IMR-90 (cell line): Measurements from ENCODE around the gene SLC30A7.

Experiments
- CEBPB ChIP-seq: IDR thresholded peaks from 2 replicates; pipeline ENCODE4 v1.6.1; 2012; ENCODE audit warnings: low read depth, low read length, improper control_type of control experiment
- CHD1 ChIP-seq: IDR thresholded peaks from 2 replicates; pipeline ENCODE4 v1.6.1; 2012; ENCODE audit warnings: low read depth, low read length, improper control_type of control experiment
- MXI1 ChIP-seq: IDR thresholded peaks from 2 replicates; pipeline ENCODE4 v1.6.1; 2012; ENCODE audit warnings: low read depth, mild to moderate bottlenecking, low read length, moderate library complexity, borderline replicate concordance
- POLR2A ChIP-seq: IDR thresholded peaks from 2 replicates; pipeline ENCODE4 v1.6.1; 2012; ENCODE audit warnings: mild to moderate bottlenecking, low read depth, low read length
- RAD21 ChIP-seq: IDR thresholded peaks from 2 replicates; pipeline ENCODE4 v1.6.1; 2012; ENCODE audit warnings: low read length, improper control_type of control experiment
- RCOR1 ChIP-seq: IDR thresholded peaks from 2 replicates; pipeline ENCODE4 v1.6.1; 2012; ENCODE audit warnings: mild to moderate bottlenecking, low read length, improper control_type of control experiment; ENCODE audit not compliant: insufficient replicate concordance
- TF ChIP-seq, protein P1 (sequence below): conservative IDR thresholded peaks from 2 replicates; pipeline ENCODE4 v1.5.1; 2012; ENCODE audit warnings: mild to moderate bottlenecking, low read depth, low read length, improper control_type of control experiment

DNA sequence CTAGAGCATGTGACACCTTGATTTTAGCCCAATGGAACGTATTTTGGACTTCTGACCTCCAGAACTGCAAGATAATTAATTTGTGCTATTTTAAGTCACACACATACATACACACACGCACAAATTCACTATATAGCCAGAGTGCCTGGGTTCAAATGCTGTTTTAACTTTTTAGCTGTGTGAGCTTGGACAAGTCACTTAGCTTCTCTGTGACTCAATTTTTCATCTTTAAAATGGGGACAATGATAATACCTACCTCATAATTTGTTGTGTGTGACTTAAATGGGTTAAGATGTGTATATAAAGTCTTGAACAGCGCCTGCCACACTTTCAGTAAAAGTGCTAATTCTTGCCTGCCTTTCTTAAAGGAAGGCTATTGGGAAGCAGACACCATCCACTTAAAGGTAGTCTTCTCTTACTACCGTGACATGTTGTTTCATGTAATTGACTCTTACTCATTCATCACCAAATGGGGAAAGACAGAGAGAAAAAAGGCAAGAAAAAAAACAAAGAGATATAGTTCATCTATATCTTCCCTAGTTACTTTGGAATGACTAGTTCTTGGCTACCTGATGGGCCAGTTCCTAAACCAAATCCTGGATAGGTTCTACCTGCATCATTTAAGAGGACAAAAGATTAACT, 56.3 kb downstream of the SLC30A7 start:
- TF ChIP-seq, protein P1, sequence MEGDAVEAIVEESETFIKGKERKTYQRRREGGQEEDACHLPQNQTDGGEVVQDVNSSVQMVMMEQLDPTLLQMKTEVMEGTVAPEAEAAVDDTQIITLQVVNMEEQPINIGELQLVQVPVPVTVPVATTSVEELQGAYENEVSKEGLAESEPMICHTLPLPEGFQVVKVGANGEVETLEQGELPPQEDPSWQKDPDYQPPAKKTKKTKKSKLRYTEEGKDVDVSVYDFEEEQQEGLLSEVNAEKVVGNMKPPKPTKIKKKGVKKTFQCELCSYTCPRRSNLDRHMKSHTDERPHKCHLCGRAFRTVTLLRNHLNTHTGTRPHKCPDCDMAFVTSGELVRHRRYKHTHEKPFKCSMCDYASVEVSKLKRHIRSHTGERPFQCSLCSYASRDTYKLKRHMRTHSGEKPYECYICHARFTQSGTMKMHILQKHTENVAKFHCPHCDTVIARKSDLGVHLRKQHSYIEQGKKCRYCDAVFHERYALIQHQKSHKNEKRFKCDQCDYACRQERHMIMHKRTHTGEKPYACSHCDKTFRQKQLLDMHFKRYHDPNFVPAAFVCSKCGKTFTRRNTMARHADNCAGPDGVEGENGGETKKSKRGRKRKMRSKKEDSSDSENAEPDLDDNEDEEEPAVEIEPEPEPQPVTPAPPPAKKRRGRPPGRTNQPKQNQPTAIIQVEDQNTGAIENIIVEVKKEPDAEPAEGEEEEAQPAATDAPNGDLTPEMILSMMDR, result no peak
- no peak for TF ChIP-seq POLR2A
- TF ChIP-seq CEBPB, result no peak
- no peak for TF ChIP-seq RCOR1
- TF ChIP-seq CHD1, result no peak
- TF ChIP-seq MXI1, result no peak
- no peak for TF ChIP-seq RAD21
